Activated CD4-positive, CD25-positive, alpha-beta regulatory T cell (primary cell): ENCODE results near the gene UCHL1.

Source experiments
- DNase-seq, 4 experiments: peaks; one replicate each; lab custom pipeline; 2025; lab: John Stamatoyannopoulos, UW

Gene UCHL1

DNA sequence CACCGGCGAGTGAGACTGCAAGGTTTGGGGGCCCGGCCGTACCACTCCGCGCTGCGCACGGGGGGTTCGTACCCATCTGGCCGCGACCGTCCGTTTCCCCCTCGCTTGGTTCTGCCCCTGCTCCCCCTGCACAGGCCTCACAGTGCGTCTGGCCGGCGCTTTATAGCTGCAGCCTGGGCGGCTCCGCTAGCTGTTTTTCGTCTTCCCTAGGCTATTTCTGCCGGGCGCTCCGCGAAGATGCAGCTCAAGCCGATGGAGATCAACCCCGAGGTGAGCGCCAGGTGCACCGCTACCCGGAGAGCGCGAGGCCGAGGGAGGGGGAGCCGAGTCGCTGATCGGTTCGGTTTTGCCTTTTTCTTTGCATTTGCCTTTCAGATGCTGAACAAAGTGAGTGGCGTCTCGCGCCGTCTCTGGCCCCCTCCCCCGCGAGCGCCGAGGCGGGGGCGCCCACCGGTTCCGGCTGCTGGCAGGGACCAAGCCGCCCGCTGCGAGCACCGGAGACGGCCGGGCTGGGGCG, at the start of gene UCHL1:
Gene UCHL1, plus strand, starts transcription at position 189 of the 517 bp plus-strand sequence. Its CDS starts 49 bp downstream, at position 238.
- no peak for DNase-seq

DNA sequence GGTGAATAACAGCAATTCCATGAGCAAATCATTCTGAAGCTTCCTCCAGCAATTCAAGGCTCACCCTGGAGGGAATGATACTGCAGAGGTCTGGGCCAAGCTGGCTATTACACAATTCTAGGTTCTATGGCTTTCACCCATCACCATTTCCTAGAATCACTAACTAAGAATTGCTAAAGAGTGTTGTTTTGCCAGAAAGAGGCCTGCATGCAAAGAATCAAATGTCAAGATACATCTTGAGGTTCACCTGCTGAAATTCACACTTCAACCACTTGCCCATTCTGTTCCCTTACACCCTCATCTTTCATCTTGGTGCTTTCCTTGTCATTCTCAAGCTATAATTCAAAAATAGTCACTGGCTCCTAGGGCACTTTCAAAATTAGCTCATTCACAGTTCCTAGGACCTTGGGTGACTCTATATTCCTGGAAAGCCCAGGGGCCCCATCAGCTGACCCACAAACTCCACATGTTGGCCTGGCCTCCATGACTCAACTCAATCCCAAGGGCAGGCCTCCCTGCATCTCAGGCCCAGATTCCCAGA, 49.4 kb upstream of the UCHL1 start:
- no peak for DNase-seq

DNA sequence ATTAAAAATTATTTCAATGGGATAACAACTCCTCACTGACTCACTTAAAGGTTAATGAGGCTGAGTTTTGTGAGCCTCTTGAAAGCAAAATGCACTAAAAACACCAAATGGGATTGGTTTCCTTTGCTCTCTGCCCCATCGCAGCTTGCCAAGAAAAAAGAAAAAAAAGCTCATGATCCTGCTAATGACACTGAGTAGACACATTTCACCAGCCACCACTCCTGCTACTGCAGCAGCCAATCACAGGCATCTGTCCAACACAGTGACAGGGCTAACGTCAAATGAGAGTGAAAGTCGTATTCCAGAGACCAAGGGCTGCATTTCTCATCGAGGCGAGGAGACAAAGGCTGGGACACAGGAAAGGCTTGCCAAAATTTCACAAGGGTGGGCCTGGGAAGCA, 47.5 kb upstream of the UCHL1 start:
- DNase-seq: no peak

DNA sequence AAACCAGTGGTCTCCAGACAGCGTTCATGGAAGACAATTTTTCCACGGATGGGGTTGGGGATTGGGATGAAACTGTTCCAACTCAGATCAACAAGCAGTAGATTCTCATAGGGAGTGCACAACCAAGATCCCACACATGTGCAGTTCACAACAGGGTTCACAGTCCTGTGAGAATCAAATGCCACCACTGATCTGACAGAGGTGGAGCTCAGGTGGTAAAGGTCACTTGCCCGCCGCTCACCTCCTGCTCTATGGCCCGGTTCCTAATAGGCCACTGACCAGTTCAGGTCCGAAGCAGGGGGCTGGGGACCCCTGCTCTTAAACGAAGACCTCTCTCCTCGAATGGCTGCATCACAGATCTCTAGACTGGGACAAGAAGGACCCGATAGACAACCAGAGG, 46.8 kb upstream of the UCHL1 start:
- no peak for DNase-seq

DNA sequence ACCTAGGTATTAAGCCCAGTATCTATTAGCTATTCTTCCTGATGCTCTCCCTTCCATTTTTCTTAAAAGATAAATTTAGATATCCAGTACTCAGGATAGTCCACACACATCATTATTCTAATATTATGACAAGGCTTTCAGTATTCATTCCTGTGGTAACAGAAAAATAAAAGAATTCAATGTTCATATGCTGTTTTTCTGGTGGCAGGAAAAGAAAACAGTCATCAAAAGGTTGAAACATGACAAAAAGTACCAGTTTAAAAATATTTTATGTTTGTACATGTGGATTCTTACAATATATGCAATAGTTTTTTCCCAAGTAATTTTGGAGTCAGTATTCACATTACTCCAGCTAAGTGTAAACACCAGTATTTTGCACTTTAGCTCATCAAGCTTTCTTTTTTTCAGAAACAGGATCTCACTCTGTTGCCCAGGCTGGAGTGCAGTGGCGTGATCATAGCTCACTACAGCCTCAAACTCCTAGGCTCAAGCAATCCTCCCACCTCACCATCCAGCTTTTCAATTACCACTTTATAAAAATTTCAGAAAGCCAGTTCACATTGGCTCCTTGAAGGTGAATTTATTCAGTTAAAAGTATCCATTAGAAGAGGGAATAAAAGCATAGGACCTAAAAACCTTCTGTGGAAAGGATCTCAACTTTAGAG, 44.6 kb upstream of the UCHL1 start:
- no peak for DNase-seq

DNA sequence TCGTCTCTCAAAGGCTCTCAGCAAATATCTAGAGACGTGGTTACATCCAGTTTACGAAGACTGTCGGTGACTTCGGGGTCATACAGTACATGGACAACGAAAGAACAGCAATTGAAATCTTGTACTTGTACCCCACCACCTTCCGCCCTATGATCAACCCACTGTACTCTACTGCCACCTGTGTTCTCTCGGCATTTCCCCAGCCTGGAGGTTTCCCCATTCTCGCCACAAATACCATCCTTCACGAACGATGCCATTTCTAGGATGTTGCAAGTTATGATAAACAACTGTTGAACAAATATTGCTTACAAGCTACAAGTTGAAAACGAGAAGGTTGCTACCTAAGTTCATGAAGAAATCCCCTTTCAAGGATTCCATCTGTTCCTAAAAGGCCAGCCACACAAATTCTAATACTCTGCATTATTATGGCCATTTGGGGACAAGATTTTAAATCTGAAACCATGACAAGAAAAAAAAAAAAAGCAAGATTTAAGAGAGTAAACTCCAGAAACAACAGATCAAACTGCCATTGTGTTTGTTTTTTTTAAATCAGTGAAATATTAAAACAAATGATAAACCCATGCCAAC, 44.0 kb upstream of the UCHL1 start:
- DNase-seq: no peak

DNA sequence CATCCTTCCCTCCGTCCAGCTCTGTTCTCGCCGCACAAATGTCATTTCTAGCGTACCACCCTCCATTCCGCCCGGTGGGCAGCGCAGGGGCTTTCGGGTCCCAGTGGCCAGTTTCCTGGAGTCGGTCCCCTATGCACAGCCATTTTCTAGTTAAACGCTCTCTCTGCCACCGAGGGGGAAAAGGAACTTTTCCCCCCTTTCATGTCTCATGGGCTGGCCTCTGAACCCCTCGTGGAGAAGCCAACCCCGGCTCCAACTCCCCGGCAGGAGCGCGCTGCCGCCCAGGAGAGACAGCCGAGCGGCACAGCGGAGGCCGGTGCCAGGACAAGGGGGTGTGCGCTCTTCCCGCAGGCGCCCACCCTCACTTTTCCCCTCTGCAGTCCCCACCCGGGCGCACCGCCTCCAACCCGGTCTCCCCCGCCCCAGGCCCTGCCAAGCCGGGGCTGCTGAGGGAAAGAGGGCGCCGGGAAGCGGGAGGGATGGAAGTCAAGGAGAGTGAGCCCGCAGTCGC, 43.0 kb upstream of the UCHL1 start:
- DNase-seq: no peak

DNA sequence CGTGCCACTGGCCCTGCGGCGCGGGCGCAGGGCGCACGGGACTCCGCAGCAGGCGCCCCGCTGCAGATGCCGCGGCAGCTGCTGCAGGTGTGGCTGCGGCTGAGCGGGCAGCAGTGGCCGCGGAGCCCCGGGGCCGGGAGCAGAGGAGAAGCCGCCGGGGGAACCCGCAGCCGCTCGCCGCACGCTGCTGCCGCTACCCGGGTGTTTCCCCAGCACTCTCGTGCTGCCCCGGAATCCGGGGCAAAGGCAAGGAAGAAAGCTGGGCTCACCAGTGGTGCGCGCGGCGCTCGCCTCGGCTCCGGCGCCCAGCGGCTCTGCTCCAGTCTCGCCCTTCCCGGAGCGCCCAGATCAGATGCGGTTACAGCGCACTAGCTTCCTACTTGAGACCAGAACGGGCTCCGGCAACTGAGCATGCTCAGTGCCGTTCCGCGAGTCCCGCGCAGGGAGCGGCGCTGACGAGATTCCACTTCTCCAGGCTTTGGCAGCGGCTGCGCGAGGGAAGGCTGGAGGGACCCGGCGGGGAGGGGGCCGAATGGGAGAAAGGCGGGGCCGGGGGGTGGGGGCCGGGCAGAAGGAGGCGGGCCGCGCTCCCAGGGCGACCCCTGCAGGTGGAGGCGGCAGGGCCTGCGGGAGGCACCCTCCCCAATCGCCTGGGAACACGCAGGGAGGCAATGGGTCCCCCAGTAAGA, 42.4 kb upstream of the UCHL1 start, which contains the start of gene APBB2:
Gene APBB2, minus strand, starts transcription at position 407 of the 689 bp plus-strand sequence. CDS start 181,288 bp downstream, outside the sequence.
- peak in 2 of 4 experiments; percentile 2 to 5 for DNase-seq

DNA sequence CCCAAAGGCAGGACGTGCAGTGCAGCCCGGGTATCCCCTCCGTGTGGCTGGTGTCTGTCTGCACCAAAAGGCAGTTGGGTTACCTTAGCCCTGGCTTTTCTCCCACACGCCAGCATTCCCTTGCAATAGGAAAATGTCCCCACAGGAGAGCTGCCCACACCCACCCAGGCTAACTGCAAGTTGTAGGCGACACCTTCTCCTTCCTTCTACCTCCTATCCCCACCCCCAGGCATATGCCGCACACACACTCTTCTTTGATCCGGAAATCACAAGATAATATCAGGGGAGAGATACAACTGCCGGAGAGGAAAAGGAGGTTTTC, 41.9 kb upstream of the UCHL1 start:
- DNase-seq: no peak

DNA sequence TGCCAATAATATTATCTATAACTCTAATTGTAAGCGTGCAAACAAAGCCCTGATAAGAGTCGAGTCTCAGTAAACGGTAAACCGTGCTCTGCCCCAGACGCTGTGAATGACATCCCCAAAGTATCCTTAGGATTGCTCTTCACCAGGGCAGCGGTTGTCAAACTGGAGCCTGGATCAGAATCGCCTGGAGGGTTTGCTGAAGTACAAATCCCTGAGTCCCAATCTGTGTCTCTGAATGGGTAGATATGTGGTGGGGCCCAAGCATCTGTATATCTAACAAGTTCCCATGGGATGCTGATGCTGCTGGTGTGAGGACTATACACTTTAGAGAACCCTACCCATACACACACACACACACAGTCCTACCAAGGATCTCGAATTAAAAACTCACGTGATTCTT, 41.6 kb upstream of the UCHL1 start:
- no peak for DNase-seq

DNA sequence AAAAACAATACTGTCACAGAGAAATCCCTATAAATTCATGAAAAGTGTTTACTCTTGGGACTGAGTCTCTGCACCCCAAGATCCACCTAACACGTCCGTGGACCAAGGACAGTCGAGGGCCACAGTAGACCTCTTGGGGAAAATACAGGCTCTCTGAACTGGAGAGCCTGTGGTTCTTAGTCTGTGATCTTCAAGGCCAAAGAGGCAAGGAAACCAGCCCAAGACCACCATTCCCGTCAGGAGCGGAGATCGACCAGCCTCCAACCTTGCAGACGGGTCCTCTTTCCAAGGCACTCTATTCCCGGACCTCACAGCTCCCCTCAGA, 40.8 kb upstream of the UCHL1 start:
- no peak for DNase-seq

DNA sequence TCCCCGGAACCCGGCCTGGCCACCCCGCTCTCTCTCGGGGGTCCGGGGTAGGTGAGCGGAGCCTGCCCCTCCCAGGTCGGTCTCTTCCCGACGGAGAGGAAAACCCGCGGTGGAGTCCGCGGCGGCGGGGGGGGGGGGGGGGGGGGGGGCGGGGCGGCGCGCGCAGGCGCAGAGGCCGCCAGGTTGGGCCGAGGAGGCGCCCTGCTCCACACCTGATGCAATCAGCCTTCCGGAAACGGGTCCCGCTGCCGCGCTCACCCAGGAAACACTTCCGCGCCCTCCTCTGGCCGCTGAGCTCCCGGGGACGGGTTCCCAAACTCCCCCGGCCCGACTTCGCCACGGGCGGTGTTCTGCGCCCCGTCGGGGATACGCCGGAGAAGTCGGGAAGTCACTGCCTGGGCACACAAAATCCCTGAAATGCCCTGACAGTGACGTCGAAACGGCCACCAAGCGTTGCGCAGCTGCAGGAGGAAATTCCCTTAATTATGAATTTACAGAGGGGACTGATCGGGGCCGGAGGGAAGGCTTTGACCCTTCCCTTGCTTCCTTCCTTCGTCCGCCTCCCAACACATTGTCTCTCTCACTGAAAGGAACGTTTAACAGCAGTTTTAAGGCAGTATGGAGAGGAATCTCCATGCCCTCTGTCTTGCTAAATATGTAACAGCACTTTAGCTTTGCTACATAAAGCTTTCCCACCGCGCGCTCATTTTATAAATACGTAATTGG, 40.3 kb upstream of the UCHL1 start:
- DNase-seq: peak in 1 of 4 experiments; percentile 27

DNA sequence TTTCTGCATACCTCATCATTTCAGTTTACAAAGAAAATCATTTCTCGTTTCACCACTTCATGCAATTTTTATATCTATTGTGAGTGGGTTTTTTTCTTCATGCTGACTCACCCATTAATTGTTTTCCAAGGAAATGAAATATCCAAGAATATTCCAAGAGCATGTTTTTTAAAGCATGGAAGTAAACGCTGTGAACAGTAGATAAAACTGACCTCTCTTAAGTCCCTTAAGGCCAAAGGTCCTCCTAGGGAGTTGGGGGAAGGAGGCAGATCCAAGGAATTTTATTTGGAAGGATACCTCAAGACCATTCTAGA, 39.8 kb upstream of the UCHL1 start:
- no peak for DNase-seq

DNA sequence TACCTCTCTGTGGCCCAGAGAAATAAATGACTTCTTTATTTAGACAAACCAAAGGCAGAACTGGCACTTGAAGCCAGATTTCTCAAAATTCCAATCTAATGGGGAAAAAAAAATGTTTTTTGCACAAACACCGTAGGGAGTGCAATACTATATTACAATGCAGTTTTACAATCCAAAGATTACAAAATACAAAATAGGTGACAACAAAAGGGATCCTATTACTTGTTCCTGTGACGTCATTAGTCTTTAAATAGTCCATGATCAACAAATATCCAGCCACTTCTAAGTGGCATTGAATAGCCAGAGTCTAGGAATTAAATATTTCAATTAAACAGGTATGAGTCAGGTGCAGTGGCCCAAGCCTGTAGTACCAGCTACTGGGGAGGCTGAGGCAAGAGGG, 39.4 kb upstream of the UCHL1 start:
- no peak for DNase-seq

DNA sequence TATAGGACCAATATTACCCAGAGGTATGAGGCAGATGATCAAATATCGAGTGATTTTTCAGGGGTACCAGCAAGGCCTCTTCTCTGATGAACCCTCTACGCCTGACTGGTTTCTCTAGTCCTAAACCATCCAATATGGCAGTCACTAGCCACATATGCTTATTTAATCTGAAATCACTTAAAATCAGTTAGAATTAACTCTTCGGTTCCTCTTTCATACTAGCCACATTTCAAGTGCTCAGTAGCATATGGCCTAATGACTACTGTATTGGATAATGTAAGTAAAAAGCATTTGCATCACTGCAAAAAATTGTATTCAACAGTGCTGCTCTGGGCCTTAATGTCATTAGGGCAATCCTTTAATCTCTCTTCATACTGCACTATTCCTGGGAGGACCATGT, 38.0 kb upstream of the UCHL1 start:
- DNase-seq: no peak

DNA sequence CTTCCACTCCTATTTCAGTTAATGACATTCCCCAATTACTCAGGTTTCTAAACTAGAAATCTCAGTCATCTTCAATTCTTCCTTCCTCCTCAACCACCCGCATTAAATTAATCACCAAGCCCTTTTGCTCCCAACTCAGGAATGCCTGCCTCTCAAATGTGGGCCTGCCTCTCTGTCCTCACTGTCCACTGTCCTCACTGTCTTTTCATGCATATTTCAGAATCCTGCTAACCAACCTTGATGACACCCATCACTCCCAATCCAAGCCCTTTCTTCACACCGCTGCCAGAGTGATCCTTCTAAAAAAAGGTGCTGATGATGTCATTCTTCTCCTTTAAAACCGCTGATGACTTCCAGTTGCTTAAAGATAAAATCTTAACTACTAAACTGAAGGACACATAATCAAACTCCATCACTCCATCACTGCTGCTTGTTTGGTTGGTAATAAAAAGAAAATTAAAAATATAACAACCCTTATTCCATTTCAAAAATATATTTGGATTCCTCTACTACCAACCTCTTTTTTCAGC, 37.2 kb upstream of the UCHL1 start:
- DNase-seq: no peak

DNA sequence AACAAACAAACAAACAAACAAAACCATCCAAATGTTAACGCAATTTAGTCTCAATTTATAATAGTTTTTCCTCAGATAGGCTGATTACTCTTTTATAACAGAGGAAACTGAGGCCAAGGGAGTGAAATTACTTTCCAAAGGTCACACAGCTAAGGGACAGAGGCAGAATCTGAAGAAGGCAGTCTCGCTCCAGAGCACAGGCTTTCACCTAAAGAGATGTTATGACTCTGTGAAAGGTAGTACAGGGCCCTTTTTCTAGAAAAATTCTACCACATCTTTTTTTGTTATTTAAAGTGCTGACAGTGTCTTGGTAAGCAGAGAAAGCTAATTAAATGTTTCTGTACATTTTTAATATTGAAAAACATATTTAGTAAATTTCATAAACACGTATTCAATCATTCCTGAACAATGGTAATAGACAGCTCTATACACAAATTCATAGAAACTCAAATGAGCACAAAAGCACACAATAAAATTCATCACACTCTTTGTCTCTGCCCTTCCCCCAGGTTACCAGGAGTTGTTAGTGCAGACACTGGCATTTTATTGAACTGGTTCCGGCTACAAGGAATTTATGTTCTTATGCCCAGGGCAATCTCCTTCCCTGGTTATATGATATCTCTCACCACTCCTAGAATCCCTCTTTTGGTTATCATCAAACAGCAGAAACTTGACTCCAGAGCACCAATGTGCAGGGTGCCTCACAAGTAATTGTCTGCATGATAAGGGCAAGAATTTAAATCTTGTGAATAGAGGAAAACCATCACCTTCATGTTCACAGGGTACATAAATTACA, 34.7 kb upstream of the UCHL1 start:
- no peak for DNase-seq

DNA sequence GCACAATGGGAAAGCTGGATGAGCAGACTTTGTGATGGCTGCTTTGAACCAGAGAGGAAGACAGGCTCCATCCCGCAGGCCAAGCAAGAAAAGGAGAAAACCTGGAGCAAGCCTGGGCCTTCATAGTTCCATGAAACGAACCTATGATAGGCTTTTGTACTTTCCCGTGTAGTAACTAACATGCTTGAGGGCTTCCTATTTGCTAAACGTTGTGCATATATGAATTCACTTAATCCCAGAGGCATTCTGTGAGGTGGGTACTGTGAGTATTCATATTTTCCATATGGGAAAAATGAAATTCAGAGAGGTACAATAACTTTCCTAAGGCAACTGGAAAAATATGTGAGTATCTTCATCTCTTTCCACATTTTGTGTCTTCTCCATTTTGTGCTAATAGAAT, 28.8 kb upstream of the UCHL1 start:
- no peak for DNase-seq

DNA sequence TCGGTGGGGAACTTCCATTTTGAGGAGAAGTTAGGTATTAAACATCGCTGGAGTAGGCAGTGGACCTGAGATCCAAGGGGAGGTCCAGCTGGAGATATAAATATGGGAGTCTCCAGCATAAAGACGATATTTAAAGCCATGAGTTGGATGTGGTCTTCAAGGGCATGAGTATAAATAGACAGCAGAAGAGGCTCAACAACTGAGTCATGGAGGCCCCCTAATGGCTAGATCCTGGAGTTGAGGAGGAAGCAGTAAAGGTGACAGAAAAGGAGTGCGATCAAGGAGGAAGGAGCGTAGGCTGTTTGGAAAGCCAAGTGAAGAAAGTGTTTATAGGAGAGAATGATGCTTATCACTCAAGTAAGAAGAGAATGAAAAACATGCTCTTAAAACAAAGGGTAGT, 24.3 kb upstream of the UCHL1 start:
- DNase-seq: no peak

DNA sequence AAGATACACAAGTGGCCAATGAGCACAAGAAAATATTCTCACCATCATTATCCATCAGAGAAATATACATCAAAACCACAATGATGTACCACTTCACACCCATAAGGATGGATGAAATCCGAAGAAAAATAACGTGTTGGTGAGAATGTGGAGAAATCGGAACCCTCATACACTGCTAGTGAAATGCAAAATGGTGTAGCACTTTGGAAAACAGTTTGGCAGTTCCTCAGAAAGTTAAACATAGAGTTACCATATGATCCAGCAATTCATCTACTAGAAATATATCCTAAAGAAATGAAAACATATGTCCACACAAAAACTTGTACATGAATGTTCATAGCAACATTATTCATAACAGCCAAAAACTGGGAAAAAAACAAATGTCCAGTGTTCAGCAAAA, 23.9 kb upstream of the UCHL1 start:
- DNase-seq: no peak

DNA sequence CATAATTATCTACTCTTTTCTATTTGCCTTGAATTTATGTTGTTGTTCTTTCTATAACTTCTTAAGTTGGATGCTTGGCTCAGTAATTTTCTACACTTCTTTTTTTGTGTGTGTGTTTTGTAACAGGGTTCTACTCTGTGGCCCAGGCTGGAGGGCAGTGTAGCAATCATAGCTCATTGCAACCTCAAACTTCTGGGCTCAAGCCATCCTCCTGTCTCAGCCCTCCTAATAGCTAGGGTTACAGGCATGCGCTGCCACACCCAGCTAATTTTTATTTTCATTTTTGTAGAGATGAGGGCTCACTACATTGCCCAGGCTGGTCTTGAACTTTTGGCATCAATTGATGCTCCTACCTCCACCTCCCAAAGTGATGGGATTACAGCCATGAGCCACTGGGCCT, 20.7 kb upstream of the UCHL1 start:
- DNase-seq: no peak
